Suppressor macrophage treated with lipopolysaccharide for 1 hour (primary cell): Measurements from ENCODE around the gene NKAIN2.
A peak's percentile ranks its signal among the peaks of the same experiment; 100 is the strongest.
"Not testable (repeated sequence)": the region's sequence is repeated elsewhere in the genome, so short reads cannot be mapped to it uniquely, and the experiment has no call there.

Source experiments
- DNase-seq, 3 donors: peaks; one replicate each; pipeline ENCODE4 v3.0.0-alpha.2; 2020 to 2022

NKAIN2 gene

GRCh38 chr6:124355146-124355545 is 551.5 kb downstream of the NKAIN2 start:
- DNase-seq = no peak

DNA sequence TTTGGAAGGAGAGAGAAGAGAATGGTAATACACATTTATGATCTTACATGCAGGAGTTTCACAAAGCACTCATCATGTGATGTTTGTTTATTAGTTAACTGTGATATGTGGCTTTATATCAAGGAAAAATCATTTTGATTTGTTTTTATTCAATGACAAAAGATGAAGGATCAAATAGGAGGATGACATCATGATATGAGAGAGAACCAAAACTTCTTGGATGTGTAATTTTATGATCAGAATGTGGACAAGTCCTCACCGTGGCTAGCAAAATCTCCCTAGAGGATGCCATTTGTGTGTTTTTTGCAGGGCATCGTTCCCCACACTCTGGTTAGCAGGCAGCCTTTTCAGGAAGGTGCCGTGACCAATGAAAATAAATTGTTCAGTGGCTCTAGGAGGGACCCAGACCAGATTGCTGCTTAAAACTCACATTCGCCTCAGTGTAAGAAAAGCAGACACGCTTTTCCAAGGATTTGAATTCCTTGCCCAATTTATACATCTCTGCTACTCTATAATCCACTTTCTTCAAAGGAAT is 552.7 kb downstream of the NKAIN2 start:
- DNase-seq = no peak

DNA sequence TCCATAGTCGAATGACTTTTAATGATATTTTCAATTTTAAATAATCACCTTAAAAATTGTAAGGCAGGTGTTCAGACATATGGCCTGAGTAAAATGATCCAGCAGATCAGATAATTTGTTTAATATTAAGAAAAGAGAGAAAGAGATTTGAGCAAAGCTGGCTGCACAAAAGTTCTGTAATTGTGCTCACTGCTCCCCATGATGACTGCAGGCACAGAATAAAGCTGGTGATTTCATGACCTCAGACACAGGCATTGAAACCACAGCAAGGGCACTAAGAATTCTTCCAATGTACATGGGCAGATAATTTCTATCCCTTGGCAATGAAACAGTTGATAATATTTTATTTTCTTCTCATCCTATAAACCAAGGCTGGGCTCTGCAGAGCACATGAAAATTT is 553.1 kb downstream of the NKAIN2 start:
- no peak for DNase-seq

DNA sequence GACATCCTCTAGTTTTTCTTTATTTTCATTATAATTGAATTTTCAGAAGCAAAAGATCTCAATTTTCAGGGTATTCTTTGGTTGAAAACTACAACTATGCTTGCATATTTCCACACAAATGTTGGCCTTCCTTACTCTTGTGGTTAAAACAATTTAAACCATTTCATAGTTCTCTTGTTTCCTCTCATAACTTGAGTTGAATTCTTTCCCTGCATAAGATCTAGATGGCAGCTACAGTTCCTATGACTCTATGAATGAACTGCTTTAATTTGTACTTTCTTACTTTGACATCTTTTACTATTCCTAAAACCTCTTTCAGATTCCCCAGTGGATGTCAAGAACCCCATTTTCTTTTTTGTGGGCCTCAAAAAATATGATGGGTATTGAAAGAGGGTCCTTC is 564.5 kb downstream of the NKAIN2 start:
- no peak for DNase-seq

GRCh38 chr6:124371974-124372475 is 568.4 kb downstream of the NKAIN2 start:
- no peak for DNase-seq

DNA sequence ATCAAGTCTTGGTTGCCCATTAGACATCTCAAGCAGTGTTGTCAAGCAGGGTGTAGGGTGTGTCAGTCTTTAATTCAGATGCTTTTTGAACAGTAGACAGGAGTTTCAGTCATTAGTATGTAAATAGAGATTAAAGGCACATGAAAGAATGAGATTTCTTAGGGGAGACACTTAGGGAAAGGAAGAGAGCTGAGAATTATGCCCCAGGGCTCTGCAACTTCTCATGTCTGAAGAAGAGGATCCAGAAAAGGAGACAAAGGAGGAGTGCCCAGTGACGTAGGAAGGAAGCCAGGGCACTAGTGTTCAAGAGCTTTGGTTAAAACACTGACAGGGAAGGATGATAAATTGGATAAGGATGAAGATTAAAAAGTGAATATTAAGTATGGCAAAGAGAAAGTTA is 569.7 kb downstream of the NKAIN2 start:
- no peak for DNase-seq

DNA sequence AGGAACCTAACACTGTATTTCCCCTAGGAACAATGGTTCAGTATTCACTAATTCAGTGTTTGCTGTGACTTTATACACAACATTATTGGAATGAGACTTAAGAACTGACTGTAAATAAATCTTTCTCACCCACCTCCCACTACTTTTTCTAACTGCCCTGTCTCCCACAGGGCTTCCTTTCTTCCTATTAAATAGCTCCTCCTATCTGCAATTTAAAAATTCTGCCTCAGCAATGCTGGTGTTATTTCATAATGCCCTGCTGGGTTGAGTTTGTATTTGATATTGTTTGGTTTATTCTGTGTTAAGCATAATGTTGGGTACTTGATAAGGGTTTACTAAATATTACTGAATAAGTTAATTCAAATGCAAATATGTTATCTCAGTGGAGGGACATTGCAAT is 585.5 kb downstream of the NKAIN2 start:
- DNase-seq = no peak

GRCh38 chr6:124393536-124393935 is 589.9 kb downstream of the NKAIN2 start:
- DNase-seq = no peak

- no peak for DNase-seq
Measured at GRCh38 chr6:124396361-124396760, 592.7 kb downstream of the NKAIN2 start.

DNA sequence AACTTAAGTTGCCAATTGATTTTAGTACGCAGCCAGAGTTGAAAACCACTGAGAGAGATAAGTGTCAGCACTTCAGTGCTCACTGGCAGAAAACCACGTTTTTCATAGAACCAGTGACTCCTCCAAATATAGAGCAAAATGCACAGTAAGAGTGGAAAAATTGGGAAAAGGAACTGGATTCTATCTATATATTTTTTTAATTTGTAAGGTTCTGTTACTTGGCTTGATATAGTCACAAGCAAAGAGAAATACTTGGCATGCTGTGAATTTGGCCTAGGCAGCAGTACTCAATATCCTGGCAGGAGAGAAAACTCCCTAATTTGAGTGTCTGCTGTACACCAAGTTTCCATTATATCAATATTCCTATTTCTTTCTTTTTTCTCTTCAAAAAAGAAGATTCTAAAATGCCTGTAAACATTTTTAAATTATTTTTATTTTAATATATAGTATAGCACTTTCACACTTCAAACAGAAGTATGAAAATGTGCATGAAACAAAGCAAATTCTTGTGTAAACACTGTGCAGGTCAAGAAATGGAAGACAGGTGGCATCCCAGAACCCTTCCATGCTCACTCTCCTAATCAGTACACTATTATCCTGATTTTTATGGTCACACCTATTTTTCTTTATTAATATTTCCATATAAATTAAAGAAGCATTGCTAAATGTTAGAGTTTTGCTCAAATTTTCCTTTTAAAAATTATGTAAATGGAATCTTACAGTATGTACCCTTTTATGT is 596.8 kb downstream of the NKAIN2 start:
- DNase-seq = no peak

- not testable (repeated sequence) for DNase-seq
Measured at GRCh38 chr6:124410425-124410824, 606.8 kb downstream of the NKAIN2 start.

GRCh38 chr6:124412657-124413056 is 609.0 kb downstream of the NKAIN2 start:
- DNase-seq = not testable (repeated sequence)

- no peak for DNase-seq
Measured at GRCh38 chr6:124420116-124420840, 616.6 kb downstream of the NKAIN2 start.

DNA sequence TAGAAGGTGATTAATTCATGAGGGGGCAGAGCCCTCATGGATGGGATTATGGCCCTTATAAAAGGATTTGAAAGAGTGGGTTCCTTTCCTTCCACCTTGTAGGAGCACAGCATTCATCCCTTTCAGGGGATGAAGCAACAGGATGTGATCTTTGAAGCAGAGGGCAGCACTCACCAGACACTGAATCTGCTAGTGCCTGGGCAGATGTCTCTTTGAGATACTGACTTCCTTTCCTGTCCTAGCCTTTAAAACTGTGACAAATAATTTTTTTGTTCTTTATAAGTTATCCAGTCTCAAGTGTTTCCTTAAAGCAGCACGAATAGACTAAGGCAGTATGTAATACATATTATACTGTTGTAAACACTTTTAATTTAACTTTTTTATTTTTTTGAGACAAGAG is 620.0 kb downstream of the NKAIN2 start:
- no peak for DNase-seq

DNA sequence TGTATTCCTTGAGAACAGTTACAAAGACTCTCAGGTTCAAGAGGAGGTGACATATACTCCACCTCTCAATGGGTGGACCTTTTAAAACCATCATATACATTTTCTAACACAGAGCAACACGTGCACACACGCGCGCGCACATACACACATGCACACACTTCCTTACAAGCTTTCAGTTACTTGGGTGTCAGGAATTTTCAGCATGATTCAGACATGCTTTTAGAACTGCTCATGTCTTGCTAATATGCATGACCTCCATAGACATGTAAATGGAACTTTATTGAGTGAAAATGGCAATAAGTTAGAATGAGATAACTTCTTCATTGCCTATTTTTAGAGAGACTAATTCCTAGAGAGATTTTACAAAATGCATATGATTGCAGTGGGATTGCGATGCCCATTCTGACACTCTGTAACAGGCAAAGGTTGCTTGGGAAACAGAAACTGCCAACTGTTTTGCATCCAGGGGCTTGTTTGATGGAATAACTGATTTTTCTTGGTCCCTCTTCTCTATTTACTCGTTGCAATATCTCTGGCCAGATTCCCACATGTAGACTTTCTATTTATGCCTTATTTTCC is 627.2 kb downstream of the NKAIN2 start:
- DNase-seq = no peak

DNA sequence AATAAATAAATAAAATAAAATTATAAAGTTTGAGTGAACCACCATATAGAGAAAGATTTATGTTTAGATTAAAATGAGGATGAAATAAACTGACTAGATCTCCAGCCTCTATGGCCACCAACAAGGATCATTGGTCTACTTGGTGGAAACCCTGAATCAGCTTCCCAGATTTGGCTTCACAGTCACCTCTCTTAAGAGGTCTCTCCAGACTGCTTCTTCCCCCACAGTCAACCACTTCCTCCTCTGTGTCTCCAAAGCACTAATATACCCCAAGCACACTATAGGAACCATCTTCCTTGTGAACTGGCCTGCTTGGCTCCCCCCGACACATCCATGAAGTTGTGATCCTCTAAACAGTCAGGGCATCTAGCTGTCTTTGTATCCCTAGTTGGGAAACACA is 629.0 kb downstream of the NKAIN2 start:
- peak; percentile 43 to 63 (median 47) for DNase-seq

DNA sequence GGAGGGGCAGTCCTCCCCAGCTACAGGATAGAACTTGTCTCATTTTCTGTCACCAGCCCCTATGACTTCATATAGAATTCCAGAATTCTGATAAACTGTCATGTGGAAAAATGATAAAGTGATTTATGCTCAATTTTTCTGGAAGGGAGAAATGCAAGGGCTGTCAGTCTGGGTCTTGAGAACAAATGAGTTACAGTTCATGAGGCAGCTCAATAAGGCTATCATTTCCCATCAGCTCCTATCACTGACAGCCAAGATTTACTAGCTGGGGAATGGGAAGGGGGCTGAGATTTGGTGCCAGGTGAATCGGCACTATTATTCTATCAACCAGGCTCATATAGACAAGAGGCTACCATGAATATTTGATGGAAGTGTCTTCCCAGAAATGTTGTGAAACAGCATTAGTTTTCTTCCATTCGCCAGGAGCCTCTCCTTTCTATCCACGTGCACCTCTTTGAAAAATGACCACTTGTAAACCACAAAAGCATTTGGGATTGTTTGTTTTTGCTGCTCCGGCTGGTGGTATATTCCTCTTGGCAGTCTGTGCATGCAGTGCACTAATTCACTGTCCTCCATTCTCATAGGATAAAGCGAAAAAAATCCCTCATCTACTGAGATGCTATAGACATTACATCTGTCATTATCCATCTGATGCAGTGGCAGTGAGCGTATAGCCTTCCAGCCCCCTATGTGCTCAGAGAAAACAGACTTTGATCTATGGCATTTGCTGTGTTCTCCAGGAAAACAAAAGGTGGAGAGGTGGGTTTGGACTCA is 629.9 kb downstream of the NKAIN2 start:
- DNase-seq = no peak

DNA sequence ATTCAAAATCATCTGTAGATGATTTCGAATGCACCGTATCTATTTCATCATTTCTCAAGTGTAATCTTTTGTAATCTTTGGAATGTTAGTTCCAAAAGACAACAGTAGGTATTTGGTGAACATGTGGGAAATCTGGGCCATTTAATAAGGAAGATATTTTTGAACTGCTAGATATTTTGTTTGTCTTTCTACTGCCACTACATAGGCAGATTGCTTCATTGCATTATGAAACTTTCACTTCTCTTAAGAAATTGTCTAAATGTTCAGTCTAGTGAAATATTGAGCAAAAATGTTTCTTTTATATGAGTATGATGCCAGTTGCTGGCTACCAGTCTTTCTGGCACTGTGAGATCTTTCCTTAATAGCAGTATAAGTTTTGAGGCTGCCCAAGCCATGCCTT is 630.8 kb downstream of the NKAIN2 start:
- DNase-seq = peak; percentile 41 to 80 (median 73)

- DNase-seq = peak in 2 of 3 donors; percentile 12 to 27
Measured at GRCh38 chr6:124436803-124437202, 633.1 kb downstream of the NKAIN2 start.

GRCh38 chr6:124438546-124439065 is 634.9 kb downstream of the NKAIN2 start:
- peak in 2 of 3 donors; percentile 10 to 12 for DNase-seq

GRCh38 chr6:124441450-124441849 is 637.8 kb downstream of the NKAIN2 start:
- no peak for DNase-seq

GRCh38 chr6:124443541-124443940 is 639.9 kb downstream of the NKAIN2 start:
- peak in 2 of 3 donors; percentile 29 to 31 for DNase-seq
